CD4-positive, alpha-beta T cell treated with Interleukin-17A for 1 hour (primary cell): Measurements from ENCODE around the gene SORCS1.

Experiments used
- DNase-seq: peaks from one replicate; pipeline ENCODE4 v3.0.0-alpha.2; 2020

The SORCS1 gene

GRCh38 chr10:106637873-106638272, 526.6 kb downstream of the SORCS1 start:
- no peak for DNase-seq

- no peak for DNase-seq
Measured at GRCh38 chr10:106636766-106637491, 527.6 kb downstream of the SORCS1 start.

GRCh38 chr10:106635947-106636346, 528.6 kb downstream of the SORCS1 start:
- no peak for DNase-seq

- no peak for DNase-seq
Measured at GRCh38 chr10:106631016-106631702, 533.3 kb downstream of the SORCS1 start.

GRCh38 chr10:106626371-106626770, 538.1 kb downstream of the SORCS1 start:
- DNase-seq = no peak

- DNase-seq = no peak
Measured at GRCh38 chr10:106625751-106626150, 538.8 kb downstream of the SORCS1 start.

- no peak for DNase-seq
Measured at GRCh38 chr10:106619346-106619745, 545.2 kb downstream of the SORCS1 start.

- DNase-seq = no peak
Measured at GRCh38 chr10:106618646-106619045, 545.9 kb downstream of the SORCS1 start.

- DNase-seq = no peak
Measured at GRCh38 chr10:106615081-106615480, 549.4 kb downstream of the SORCS1 start.

GRCh38 chr10:106614293-106614692, 550.2 kb downstream of the SORCS1 start:
- no peak for DNase-seq

GRCh38 chr10:106612381-106612780, 552.1 kb downstream of the SORCS1 start:
- DNase-seq = no peak

GRCh38 chr10:106609470-106610266, 554.8 kb downstream of the SORCS1 start:
- no peak for DNase-seq

GRCh38 chr10:106608066-106608465, 556.4 kb downstream of the SORCS1 start:
- DNase-seq = no peak

- no peak for DNase-seq
Measured at GRCh38 chr10:106595281-106595680, 569.2 kb downstream of the SORCS1 start.

GRCh38 chr10:106593876-106594275, 570.6 kb downstream of the SORCS1 start:
- no peak for DNase-seq

GRCh38 chr10:106592396-106592795, 572.1 kb downstream of the SORCS1 start:
- DNase-seq = no peak

GRCh38 chr10:106582291-106582690, 582.2 kb downstream of the SORCS1 start:
- DNase-seq = no peak

GRCh38 chr10:106577756-106578155, 586.8 kb downstream of the SORCS1 start:
- DNase-seq = no peak

GRCh38 chr10:106577266-106577665, 587.2 kb downstream of the SORCS1 start:
- no peak for DNase-seq

- no peak for DNase-seq
Measured at GRCh38 chr10:106576534-106576933, 588.0 kb downstream of the SORCS1 start.

GRCh38 chr10:106573106-106573505, 591.4 kb downstream of the SORCS1 start:
- no peak for DNase-seq

GRCh38 chr10:106571192-106571946, 593.1 kb downstream of the SORCS1 start:
- no peak for DNase-seq

- DNase-seq = no peak
Measured at GRCh38 chr10:106570268-106570667, 594.2 kb downstream of the SORCS1 start.
